ENCODE results near the gene WNT5B.
A peak's percentile ranks its signal among the peaks of the same experiment; 100 is the strongest.

WNT5B gene

GRCh38 chr12:1630133-1630826, 1.2 kb downstream of the WNT5B start:
- TF ChIP-seq POLR2A (IDR thresholded peaks at IDR 0.05; ENCODE audit: low read length) (no peak), GATA1 (IDR thresholded peaks at IDR 0.05; ENCODE audit: low read depth, low read length) (no peak)
- no peak for DNase-seq

GRCh38 chr12:1630827-1631591, 2.0 kb downstream of the WNT5B start:
- no peak for DNase-seq
- no peak for TF ChIP-seq POLR2A (IDR thresholded peaks at IDR 0.05; ENCODE audit: low read length)
- no peak for TF ChIP-seq GATA1 (IDR thresholded peaks at IDR 0.05; ENCODE audit: low read depth, low read length)

- TF ChIP-seq GATA1 (IDR thresholded peaks at IDR 0.05; ENCODE audit: low read depth, low read length) (no peak), POLR2A (IDR thresholded peaks at IDR 0.05; ENCODE audit: low read length) (no peak)
- DNase-seq = no peak
These were observed 3.7 kb downstream of the WNT5B start for GRCh38 chr12:1632702-1633101.

GRCh38 chr12:1633459-1633858, 4.4 kb downstream of the WNT5B start:
- TF ChIP-seq GATA1 (IDR thresholded peaks at IDR 0.05; ENCODE audit: low read depth, low read length) = no peak
- TF ChIP-seq POLR2A (IDR thresholded peaks at IDR 0.05; ENCODE audit: low read length) = no peak
- no peak for DNase-seq

GRCh38 chr12:1634149-1634548, 5.1 kb downstream of the WNT5B start:
- no peak for DNase-seq
- TF ChIP-seq GATA1 (IDR thresholded peaks at IDR 0.05; ENCODE audit: low read depth, low read length) = no peak

GRCh38 chr12:1634590-1635191, 5.7 kb downstream of the WNT5B start:
- TF ChIP-seq GATA1 (IDR thresholded peaks at IDR 0.05; ENCODE audit: low read depth, low read length) (no peak), POLR2A (IDR thresholded peaks at IDR 0.05; ENCODE audit: low read length) (no peak)
- DNase-seq = peak; percentile 80 to 87

GRCh38 chr12:1635301-1636095, 6.5 kb downstream of the WNT5B start:
- no peak for TF ChIP-seq POLR2A (IDR thresholded peaks at IDR 0.05; ENCODE audit: low read length)
- no peak for TF ChIP-seq GATA1 (IDR thresholded peaks at IDR 0.05; ENCODE audit: low read depth, low read length)

GRCh38 chr12:1638203-1638602, 9.2 kb downstream of the WNT5B start:
- DNase-seq = no peak
- TF ChIP-seq POLR2A (IDR thresholded peaks at IDR 0.05; ENCODE audit: low read length) = no peak
- TF ChIP-seq GATA1 (IDR thresholded peaks at IDR 0.05; ENCODE audit: low read depth, low read length) = no peak

More at GRCh38 chr12:1635301-1636095, 6.5 kb downstream of the WNT5B start:
- no peak for DNase-seq

- TF ChIP-seq GATA1 (IDR thresholded peaks at IDR 0.05; ENCODE audit: low read depth, low read length) = no peak
- TF ChIP-seq POLR2A (IDR thresholded peaks at IDR 0.05; ENCODE audit: low read length) = no peak
- no peak for DNase-seq
These were observed 10.5 kb downstream of the WNT5B start for GRCh38 chr12:1639538-1639937.

- TF ChIP-seq POLR2A (IDR thresholded peaks at IDR 0.05; ENCODE audit: low read length) (no peak), GATA1 (IDR thresholded peaks at IDR 0.05; ENCODE audit: low read depth, low read length) (no peak)
- no peak for DNase-seq
These were observed 11.6 kb downstream of the WNT5B start for GRCh38 chr12:1640328-1641234.

- no peak for TF ChIP-seq POLR2A (IDR thresholded peaks at IDR 0.05; ENCODE audit: low read length)
- no peak for TF ChIP-seq GATA1 (IDR thresholded peaks at IDR 0.05; ENCODE audit: low read depth, low read length)
These were observed 13.5 kb downstream of the WNT5B start for GRCh38 chr12:1642513-1642912.

GRCh38 chr12:1643043-1643442, 14.0 kb downstream of the WNT5B start:
- no peak for DNase-seq
- no peak for TF ChIP-seq GATA1 (IDR thresholded peaks at IDR 0.05; ENCODE audit: low read depth, low read length)
- no peak for TF ChIP-seq POLR2A (IDR thresholded peaks at IDR 0.05; ENCODE audit: low read length)

More at GRCh38 chr12:1642513-1642912, 13.5 kb downstream of the WNT5B start:
- no peak for DNase-seq

Measured in erythroblast (primary cell).